Fibroblast of skin of left biceps (primary cell): Measurements from ENCODE around the gene GGNBP2.
"Not testable (repeated sequence)": the region's sequence is repeated elsewhere in the genome, so short reads cannot be mapped to it uniquely, and the experiment has no call there.

Experiments used
- DNase-seq, 2 experiments: peaks; one replicate each; pipeline ENCODE4 v3.0.0-alpha.2; 2013; ENCODE audit warnings: low read depth in 2 of 2

Gene GGNBP2

DNA sequence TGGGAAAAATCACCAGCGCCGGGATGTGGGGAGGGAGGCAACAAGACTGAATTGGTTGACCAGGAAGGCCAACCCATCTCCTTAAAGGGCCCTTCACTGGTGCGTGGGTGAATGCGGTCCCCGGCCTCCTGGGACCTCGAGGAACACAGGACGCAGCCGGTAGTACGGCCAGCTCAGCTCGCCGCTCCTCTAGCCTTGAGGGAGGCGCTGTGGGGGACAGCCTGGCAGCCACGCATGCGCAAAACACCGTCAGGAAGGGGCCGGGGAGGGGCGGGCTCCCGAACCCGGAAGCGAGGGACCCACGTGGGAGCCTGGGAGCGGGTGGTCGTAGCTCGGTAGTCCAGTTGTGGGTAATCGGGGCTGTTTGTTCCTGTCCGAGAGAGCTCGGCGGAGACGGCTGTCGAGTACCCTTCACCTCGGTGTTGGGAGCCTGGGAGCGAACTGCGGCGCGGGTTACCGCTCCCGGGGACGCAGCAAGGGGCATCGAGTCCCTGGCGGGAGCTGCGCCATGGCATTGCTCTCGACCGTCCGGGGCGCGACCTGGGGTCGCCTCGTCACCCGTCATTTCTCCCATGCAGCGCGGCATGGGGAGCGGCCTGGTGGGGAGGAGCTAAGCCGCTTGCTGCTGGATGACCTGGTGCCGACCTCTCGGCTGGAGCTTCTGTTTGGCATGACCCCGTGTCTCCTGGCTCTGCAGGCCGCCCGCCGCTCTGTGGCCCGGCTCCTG is 56.7 kb downstream of the GGNBP2 start, which contains the start of gene MRM1:
MRM1 (plus strand) TSS at position 281 of the 727 bp plus-strand sequence; CDS start at position 509, 228 bp downstream.
- peak; percentile 56 to 63 for DNase-seq

GRCh38 chr17:36602030-36602748 is 57.5 kb downstream of the GGNBP2 start:
- DNase-seq, result no peak

DNA sequence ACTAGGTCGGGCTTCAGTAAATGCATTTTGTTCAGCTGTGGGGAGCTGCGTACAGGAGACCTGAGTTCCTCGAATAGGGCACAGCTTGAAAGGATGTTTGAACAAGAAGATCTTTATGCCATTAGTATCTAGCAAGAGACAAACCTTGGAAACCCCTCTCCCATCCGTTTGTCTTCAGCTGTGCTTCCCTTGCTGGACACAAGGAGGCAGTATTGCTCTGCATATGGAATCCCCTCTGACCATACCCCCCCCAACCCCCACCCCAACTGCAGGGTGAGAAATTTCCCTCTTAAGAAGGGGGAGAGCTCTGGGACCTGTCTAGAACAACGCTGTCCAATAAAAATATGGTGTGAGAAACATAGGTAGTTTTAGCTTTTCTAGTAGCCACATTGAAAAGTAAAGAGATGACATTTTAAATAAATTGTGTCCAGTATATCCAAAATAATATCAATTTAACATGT is 58.2 kb downstream of the GGNBP2 start:
- DNase-seq, result peak; percentile 19 to 28

DNA sequence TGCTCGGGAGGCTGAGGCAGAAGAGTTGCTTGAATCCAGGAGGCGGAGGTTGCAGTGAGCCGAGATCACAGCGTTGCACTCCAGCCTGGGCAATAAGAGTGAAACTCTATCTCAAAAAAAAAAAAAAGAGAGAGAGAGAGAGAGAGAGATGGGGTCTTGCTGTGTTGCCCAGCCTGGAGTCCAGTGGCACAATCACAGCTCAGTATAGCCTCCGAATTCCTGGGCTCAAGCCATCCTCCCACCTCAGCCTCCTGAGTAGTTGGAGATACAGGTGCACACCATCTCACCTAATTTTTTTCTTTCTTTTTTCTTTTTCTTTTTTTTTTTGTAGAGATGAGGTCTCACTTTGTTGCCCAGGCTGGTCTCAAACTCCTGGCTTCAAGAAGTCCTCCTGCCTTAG is 60.3 kb downstream of the GGNBP2 start:
- not testable (repeated sequence) for DNase-seq

GRCh38 chr17:36608280-36608679 is 63.6 kb downstream of the GGNBP2 start:
- DNase-seq, result no peak

DNA sequence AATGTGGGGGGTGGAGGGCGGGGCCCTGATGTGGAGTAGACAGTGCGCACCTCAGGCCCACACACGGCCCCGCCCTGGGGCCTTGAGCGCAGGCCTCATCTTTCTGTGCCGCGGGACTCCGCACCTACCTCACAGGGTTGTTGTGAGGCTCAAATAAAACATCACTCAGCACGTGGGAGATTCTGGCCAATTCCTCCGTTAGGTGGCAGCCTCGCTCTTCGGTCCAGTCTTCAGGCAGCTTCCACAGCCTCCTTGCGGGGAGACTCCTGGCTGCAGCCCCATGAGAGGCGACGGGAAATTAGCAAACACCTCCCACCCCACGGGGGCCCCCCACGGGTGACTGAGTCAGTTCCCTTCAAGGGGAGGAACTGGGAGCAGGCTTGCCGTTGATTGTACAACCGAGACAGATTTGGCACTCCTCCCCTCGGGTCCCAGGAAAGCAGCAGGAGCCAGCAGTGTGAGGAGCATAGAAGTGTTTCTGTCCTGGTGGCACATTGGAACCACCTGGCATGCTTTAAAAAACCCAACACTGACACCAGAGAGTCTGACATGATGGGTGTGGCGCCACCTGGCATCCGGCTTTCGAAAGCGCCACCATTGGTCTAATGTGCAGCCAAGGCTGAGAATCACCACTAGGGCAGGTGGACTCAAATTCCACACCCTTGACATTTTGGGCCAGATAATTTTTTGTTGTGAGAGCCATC is 64.2 kb downstream of the GGNBP2 start:
- no peak for DNase-seq

- no peak for DNase-seq
Observed at GRCh38 chr17:36609498-36609862, 64.8 kb downstream of the GGNBP2 start.

GRCh38 chr17:36610474-36610873 is 65.8 kb downstream of the GGNBP2 start:
- no peak for DNase-seq

DNA sequence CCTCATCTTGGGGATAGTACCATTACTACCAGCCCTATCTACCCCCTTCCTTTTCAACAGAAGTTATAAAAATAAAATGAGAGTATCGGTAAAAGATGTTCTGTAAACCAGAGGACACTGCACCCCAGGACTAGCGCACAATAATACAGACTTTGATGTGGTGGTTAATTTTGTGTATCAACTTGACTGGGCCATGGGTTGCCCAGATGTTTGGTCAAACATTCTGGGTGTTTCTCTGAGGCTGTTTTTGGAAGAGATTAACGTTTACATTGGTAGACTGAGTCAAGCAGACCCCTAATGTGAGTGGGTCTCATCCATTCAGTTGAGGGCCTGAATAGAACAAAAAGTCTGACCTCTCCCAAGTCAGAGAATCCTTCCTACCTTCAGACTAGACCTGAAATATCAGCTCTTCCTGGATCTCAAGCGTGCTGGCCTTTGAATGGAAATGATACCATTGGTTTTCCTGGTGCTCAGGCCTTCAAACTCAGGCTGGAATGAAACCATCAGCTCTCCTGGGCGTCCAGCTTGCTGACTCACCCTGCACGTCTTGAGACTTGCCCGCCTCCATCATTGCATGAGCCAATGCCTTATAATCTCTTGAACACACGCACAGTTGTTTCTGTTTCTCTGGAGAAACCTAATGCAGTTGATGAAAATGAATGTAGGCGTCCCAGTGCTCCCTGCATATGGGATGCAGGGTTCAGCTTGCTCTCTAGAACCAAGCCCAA is 66.8 kb downstream of the GGNBP2 start:
- no peak for DNase-seq

DNA sequence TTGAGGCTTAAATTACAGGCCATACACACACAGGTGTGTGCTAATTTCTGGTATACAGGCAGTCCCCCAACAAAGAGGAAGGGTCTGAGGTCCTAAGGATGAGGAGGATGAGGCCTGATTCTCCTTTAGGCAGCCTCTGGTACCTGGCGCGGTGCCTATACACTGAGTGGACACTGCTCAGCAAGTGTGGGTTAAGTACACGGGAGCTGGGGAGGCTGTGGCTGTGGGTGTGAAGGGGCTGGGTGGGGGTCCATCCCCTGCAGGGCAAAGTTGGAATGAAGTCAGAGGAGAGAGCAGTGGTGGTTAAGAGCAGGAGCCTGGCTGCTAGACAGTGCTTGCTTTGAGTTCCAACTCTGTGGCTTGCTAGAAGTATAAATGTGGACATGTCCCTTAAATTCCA is 67.6 kb downstream of the GGNBP2 start:
- DNase-seq, result no peak

DNA sequence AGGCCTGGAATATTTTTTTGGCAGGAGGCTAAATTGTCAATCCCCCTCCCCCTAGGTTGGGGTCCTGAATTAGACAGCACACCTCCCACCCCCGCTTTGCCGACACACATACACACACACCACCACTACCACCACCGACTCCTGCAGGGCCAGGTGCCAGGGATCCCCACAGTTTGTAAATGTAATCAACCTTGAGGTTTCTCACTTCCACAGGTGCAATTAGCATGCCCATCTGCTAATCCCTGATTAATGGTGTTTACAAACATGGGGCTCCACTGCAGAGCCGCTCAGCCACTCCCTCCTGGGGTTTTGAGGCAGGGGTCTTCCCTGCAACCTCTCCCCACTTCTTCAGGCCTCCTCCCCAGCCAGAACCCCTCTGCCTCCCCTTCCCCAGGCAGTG is 68.4 kb downstream of the GGNBP2 start:
- DNase-seq, result no peak

GRCh38 chr17:36614081-36614480 is 69.4 kb downstream of the GGNBP2 start:
- DNase-seq, result no peak

GRCh38 chr17:36614933-36615332 is 70.2 kb downstream of the GGNBP2 start:
- no peak for DNase-seq

DNA sequence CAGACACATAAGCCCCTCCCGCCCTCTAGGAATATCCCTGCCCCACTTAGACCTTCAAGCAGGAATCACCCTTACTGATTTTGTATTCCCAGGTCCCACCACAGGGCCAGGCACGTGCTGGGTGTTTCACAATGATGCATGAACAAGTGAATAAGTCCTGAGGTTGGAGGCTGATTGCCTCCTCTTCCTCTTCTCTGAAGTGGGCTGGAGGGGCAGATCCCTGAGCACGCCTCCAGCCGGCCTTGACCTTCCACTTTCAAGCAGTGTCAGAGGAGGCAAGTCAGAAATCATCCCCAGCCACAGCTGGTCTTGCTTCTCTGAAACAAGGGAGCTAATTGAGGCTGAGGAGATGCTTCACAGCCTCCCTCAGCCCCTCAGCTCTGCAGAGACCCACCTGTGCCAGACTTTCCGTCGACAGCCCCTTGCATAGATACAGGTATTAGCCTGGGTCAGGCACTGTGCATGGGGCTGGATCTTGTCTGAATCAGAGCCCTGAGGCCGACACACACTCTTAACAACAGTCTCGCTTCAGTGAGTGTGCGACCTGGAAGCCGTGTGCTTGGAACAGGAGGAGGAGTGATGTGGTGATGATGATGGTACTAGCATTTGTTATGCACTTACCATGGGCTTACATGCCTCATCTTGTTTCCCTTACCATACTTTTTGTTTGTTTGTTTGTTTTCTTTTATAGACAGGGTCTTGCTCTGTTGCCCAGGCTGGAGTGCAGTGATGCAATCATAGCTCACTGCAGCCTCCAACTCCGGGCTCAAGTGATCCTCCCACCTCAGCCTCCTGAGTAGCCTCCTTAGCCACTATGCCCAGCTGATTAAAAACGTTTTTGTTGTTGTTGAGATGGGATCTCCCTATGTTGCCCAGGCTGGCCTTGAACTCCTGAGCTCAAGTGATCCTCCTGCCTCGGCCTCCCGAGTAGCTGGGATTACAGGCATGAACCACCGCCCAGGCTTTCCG is 71.6 kb downstream of the GGNBP2 start:
- no peak for DNase-seq

- DNase-seq, result no peak
Observed at GRCh38 chr17:36617773-36618172, 73.1 kb downstream of the GGNBP2 start.

DNA sequence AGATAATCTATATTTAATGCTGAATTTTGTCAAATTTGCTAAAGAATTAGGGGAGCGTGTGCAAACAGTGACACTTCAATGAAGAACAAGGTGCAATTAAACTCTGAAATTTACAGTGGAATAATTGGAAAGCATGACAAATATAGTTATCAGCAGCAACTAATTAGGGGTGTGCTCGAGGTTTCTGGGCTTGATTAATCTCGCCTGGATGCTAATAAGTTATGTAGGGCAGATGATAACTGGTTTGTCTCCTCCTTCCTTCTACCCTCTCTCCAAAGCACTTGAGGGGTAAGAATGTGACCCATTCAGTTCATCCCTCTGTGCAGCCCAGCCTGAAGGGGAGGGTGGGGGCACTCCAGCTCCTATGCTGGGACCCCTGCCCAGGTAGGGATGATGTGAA is 78.6 kb downstream of the GGNBP2 start:
- DNase-seq, result no peak

- DNase-seq, result no peak
Observed at GRCh38 chr17:36625188-36625587, 80.5 kb downstream of the GGNBP2 start.

DNA sequence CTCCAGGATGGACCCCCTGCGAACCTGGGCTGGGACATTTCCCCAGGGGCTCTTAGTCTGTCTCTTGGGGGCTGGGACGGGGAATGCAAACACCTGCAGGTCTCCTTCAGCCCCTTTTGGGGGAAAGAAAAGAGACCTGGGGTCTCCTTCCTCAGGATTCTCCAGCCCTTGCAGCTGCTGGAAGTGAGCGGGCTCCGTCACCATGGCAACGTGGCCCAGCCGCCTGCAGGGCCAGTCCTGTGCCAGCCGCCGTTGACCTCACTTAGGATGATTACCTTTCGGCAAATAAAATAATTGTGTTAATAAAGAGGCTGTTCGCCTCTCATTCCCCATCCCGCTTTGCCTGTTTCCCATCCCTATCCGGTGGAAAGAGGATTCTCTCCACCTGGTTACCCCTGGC is 82.4 kb downstream of the GGNBP2 start:
- DNase-seq, result no peak

DNA sequence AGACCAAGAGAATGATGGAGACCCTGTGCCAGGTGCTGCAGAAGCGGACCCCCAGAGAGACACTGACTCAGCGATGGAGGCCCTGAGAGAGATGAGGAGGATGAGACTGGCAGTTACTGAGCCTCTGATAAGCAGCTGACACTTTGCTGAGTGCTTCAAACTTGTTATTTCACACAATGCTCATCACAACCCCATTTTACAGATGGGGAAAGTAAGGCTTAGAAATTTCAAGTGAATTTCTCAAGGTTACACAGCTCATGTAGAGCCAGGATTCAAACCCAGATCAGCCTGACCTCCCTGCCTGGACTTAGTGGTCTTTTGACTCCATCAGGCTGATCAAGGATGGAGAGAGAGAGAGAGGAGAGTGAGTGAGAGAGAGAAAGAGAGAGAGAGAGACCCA is 83.9 kb downstream of the GGNBP2 start:
- no peak for DNase-seq

GRCh38 chr17:36629252-36629847 is 84.6 kb downstream of the GGNBP2 start:
- peak in 1 of 2 experiments; percentile 8 for DNase-seq
